ENCODE data around the gene SLC22A23. TPM values are rescaled to one million over a fixed set of nuclear protein-coding genes. Genes with fewer than 3 reads are reported as not detected.
A peak's percentile ranks its signal among the peaks of the same experiment; 100 is the strongest.

Gene SLC22A23
- total RNA-seq, 1 donor from 2014 or later = 4.0 TPM

DNA sequence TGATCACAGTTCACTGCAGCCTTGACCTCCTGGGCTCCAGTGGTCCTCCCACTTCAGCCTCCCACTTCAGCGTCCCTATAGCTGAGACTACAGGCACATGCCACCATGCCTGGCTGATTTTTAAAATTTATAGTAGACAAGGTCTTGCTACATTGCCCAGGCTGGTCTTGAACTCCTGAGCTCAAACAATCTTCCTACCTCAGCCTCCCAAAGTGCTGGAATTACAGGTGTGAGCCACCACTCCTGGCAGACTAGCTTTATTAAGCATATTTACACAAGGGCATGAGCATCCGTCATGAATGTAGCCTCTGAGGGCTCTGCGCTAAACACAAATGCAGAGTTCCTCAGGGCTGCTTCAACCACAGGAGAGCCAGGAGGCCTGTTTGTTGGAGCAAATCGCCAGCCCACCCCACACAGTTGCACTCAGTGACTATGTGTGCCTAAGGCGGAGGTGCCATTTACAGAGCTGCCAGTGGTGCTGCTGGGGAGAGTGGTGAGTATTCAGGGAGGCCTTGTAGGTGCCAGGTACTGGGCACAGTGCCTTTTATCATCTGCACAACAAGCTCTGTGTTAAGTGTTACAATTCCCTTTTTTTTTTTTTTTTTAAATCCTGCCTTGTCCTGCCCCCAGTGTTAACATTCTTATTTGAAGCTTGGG is 119.9 kb downstream of the SLC22A23 start:
- no peak for DNase-seq (ENCODE audit: low read depth, low spot score)

GRCh38 chr6:3336066-3336786 is 120.6 kb downstream of the SLC22A23 start:
- no peak for DNase-seq (ENCODE audit: low read depth, low spot score)

GRCh38 chr6:3335169-3335568 is 121.7 kb downstream of the SLC22A23 start:
- DNase-seq (ENCODE audit: low read depth, low spot score) = no peak

DNA sequence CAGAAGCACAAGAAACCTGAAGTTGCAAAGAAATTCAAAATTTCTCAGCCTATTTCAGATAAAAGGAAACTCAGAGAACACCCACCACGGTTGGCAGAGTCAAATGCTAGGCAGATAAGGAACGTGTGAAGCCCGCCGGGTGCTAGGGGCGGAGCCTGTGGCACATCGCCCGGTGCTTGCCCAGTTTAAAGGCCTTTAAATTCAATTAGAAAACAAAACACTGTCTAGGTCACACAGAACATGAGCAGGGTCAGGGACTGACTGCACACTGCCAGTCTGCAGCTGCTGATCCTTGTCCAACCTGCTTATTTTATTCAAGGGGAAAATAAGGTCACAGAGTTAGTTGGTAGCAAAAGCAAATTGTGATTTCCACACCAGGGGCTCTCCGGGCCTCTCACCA is 122.3 kb downstream of the SLC22A23 start:
- DNase-seq (ENCODE audit: low read depth, low spot score) = no peak

GRCh38 chr6:3333263-3333662 is 123.6 kb downstream of the SLC22A23 start:
- DNase-seq (ENCODE audit: low read depth, low spot score) = no peak

GRCh38 chr6:3331971-3332370 is 124.9 kb downstream of the SLC22A23 start:
- no peak for DNase-seq (ENCODE audit: low read depth, low spot score)

DNA sequence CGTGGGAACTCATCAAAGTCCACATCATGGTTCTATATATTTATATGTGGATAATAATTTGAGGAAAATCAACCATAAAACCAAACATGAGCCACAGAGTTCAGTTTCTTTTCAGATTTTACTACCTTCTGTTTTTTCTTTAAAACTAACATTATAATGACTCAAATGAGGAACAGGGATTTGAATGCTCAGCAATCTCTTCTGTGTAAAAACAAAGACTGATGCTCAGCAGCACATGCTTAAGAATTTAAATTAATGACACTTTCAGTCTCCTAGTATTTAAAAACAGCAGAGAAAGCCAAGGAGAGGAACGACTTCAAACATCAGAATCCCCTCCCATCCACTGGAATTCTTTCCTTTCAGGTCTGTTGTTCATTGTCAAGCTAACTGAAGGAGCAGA is 125.4 kb downstream of the SLC22A23 start:
- DNase-seq (ENCODE audit: low read depth, low spot score) = no peak

GRCh38 chr6:3330199-3330598 is 126.7 kb downstream of the SLC22A23 start:
- no peak for DNase-seq (ENCODE audit: low read depth, low spot score)

DNA sequence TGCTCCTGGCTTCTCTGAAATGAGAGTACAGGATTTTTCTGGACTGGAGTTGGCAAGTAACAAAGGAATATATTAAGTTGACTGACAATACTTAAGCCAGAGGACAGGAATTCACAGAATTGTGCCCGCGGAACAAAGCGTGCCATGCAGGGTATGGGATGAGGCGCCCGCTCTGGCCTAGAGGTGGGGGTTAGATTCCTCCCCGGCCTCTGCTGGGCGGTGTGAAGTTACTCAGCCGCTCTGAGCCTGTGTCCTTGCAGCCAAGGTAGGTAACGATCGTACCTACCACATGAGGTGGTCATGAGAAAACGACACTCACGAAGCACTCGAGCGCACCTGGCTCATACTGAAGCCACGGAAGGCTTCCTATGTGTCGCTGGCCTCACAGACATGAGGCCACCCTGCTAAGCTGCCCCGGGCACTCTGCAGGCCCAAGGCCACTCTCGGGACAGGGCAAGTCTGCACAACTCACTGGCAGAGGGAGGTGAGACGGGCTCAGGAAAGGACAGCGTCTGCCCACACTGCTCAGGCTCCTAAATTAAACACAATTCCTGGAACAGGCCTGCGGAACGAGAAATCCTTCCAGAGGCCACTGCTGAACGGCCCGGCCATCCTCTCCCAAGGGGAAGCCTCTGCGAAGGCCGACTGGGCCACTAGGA is 127.3 kb downstream of the SLC22A23 start:
- DNase-seq (ENCODE audit: low read depth, low spot score) = no peak

GRCh38 chr6:3328796-3329195 is 128.1 kb downstream of the SLC22A23 start:
- DNase-seq (ENCODE audit: low read depth, low spot score) = no peak

GRCh38 chr6:3328145-3328544 is 128.7 kb downstream of the SLC22A23 start:
- DNase-seq (ENCODE audit: low read depth, low spot score) = no peak

- no peak for DNase-seq (ENCODE audit: low read depth, low spot score)
Observed at GRCh38 chr6:3327403-3327802, 129.4 kb downstream of the SLC22A23 start.

GRCh38 chr6:3326981-3327380 is 129.9 kb downstream of the SLC22A23 start:
- DNase-seq (ENCODE audit: low read depth, low spot score) = no peak

- DNase-seq (ENCODE audit: low read depth, low spot score) = no peak
Observed at GRCh38 chr6:3326184-3326971, 130.5 kb downstream of the SLC22A23 start.

DNA sequence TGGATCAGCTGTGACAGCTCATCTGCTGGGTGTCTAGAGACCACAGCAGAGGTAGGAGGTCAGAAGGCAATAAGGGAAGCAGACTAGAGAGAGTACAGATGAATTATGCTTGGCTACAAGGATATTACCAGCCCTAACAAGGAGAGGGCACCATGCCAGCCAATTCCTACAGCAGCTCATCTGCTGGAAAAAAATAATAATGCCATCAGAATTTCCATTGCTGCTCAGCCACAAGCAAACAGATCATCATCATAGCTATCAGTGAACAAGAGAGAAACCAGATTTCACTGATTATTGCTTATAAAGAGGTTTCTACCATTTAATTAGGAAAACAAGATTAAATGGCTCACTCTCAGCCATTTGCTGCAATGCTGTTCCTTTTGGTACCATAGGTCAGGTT is 131.6 kb downstream of the SLC22A23 start:
- peak; percentile 36 for DNase-seq (ENCODE audit: low read depth, low spot score)

- DNase-seq (ENCODE audit: low read depth, low spot score) = peak; percentile 76
Observed at GRCh38 chr6:3324262-3324942, 132.4 kb downstream of the SLC22A23 start.

DNA sequence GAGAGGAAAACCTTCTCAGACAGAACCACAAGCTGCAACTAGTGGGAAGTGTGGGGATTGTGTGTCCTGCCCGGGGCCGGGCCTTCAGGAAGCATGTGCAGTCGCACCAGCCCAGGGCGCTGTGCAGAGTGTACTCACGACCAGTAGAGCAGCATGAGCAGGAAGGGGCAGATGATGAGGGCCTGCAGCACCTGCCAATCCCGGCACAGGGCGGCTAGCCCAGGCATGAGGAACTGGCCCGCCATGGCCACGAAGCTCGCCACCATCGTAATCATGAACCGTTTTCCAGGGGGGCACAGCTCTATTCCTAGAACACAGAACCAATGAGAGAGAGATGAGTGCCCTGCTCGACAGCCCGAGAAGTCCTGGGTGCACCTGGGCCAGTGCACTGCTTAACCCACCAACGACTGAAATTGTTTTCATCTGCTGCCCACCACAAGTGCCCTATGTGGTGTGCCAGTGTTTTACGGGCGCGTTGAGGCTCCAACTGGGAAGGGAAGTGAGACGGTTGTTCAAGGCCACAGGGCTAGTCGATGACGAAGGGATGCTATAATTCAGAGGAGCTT is 133.1 kb downstream of the SLC22A23 start:
- DNase-seq (ENCODE audit: low read depth, low spot score) = peak; percentile 87

DNA sequence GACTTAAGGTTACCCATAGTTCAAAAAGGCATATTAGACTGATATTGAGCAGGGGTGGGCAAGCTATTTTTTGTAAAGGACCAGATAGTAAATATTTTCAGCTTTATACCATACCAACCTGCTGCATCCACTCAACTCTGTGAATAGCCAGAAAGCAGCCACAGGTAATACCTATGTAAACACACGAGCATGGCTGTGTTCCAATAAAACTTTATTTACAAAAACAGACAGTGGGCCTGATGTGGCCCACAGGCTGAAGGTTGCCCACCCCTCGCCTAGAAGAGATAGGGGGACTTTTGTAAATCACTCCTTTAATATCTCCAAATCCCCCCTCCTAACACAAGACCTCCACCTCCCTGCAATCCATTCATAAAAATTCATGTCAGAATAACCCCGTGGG is 133.7 kb downstream of the SLC22A23 start:
- DNase-seq (ENCODE audit: low read depth, low spot score) = no peak

DNA sequence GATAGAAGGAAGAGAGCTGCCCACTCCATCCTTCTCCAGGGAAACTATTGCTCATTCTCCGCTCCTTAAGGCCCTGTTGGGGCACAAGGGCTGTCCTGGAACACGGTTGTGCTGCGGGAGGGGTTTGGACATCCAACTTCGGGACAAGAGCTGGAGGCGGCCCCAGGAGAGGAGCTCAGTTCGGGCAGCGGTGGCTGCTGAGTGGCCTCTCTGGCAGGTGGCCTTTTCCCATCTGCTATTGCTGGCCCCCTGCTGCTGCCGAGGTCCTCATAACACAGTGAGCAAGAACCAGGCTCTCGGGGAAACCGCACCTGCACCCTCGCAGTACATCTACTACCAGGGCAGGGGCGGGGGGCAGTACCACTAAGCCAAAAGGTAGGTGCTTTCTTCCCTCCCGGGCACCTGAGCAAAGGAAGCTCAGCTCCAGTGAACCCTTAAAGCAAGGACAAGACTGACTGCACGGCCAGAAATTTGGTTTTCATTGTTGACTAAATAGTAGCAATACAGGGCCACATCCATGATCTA is 134.4 kb downstream of the SLC22A23 start:
- DNase-seq (ENCODE audit: low read depth, low spot score) = no peak

DNA sequence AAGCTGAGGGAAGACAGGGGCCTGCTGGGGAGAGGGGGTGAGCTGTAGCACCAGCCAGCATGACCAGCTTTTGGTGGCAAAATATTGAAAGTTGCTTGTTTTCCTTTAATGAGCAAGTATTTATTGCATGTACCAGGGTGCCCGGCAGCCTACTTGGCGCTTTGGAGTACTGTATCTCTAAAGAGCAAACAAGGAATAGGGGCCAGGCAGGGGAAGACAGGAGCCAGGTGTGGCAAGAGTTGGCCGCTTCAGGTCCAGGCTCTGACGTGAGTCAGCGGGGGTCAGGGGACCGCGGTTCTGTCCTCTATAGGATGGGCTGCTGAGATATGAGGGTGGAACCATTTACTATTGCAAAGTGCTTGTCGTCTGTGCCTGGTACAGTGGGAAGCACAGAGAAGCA is 135.0 kb downstream of the SLC22A23 start:
- DNase-seq (ENCODE audit: low read depth, low spot score) = no peak

- no peak for DNase-seq (ENCODE audit: low read depth, low spot score)
Observed at GRCh38 chr6:3321042-3321441, 135.8 kb downstream of the SLC22A23 start.

All from pulmonary artery endothelial cell (primary cell).